ENCODE results near the gene SUN2.

DNA sequence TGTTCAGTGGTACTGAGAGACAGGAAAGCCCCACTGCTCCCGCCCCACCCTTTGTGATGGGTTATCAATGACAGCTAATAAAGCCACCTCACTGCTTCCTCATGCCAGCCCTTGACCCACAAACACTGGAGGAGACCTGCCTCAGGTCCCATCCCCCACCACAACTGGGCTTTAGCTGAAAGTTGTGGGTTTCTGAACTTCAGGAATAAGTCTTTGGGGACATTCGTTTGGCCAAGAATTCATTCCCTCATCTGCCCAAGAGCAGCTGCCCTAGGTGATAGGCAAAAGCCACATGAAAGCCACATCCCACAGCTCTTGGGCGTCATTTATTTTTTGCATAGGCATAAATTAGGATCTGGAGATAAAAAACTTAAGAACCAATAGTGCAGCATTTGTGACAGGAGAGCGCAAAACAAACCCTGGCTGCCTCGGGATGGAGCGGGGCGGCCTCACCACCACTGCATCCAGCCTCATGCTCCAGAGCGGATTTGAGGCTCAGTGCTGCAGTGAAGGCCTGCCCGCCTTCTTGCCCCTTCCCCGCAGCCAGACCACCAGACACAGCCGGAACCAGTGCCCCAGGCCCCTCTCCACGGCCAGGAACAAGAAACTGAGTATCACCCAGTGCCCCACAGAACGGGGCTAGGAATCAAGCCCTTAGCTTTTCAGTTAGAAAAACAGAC is 21.2 kb downstream of the SUN2 start:
- no peak for TF ChIP-seq TAF1 (IDR thresholded peaks at IDR 0.05; ENCODE audit: borderline replicate concordance, low read depth, low read length)
- TF ChIP-seq POLR2AphosphoS5 (IDR thresholded peaks at IDR 0.05; ENCODE audit: low read depth, low read length): no peak
